OCI-LY3 (cell line): Measurements from ENCODE around the gene GPR146.

ENCODE experiments used
- CTCF ChIP-seq: fragments of 200-600, 300-600 bp; sonication (generic); IDR thresholded peaks from 2 replicates; pipeline ENCODE4 v1.5.1; 2014; ENCODE audit warnings: antibody characterized with exemption, low read length, low read depth
- EZH2phosphoT487 ChIP-seq: fragments of 200-600 bp; shearing (Covaris generic); IDR thresholded peaks from 2 replicates; pipeline ENCODE4 v1.6.1; 2018; ENCODE audit warnings: antibody characterized with exemption, mixed run types, low read depth

GRCh38 chr7:1012004-1012715 lies 32.2 kb upstream of the GPR146 start:
- TF ChIP-seq CTCF (no peak), EZH2phosphoT487 (no peak)
